CD14-positive monocyte (primary cell): ENCODE data around the gene THRB. TPM values are rescaled to one million over a fixed set of nuclear protein-coding genes. Genes with fewer than 3 reads are reported as not detected.
A peak's percentile ranks its signal among the peaks of the same experiment; 100 is the strongest.

Experiments used
- DNase-seq, 3 donors: peaks; one replicate each; pipeline ENCODE4 v3.0.0-alpha.2; 2011 to 2022
- H2AFZ ChIP-seq: 2 replicates; pipeline ENCODE4 v1.6.0; 2012; ENCODE audit warnings: mild to moderate bottlenecking, low read depth, low read length, inconsistent platforms; ENCODE audit not compliant: insufficient read depth, poor library complexity, severe bottlenecking
- H3K27ac ChIP-seq, 2 donors: 1 replicate in 1 of 2; 2 replicates in 1 of 2; pipeline ENCODE4 v1.5.1; 2012 to 2013; ENCODE audit warnings: low read length in 2 of 2, control low read depth in 1 of 2, inconsistent platforms in 1 of 2, low read depth in 1 of 2, mild to moderate bottlenecking in 1 of 2
- H3K27me3 ChIP-seq, 2 donors: one replicate each; pipeline versions ENCODE4 v1.6.0 to v1.6.1; 2011 to 2013; ENCODE audit warnings: low read length in 2 of 2; ENCODE audit not compliant: control insufficient read depth in 2 of 2, insufficient read depth in 2 of 2
- H3K36me3 ChIP-seq, 2 donors: replicated peaks in 1 of 2; 1 replicate in 1 of 2; 2 replicates in 1 of 2; pipeline versions ENCODE4 v1.5.1 to v1.6.1; 2012 to 2013; ENCODE audit warnings: low read length in 2 of 2, control low read depth in 1 of 2, inconsistent platforms in 1 of 2, mild to moderate bottlenecking in 1 of 2; ENCODE audit not compliant: insufficient read depth in 2 of 2, control insufficient read depth in 1 of 2
- H3K4me1 ChIP-seq, 2 donors: 1 replicate in 1 of 2; 2 replicates in 1 of 2; pipeline versions ENCODE4 v1.5.1 to v1.6.1; 2012 to 2013; ENCODE audit warnings: low read length in 2 of 2, control low read depth in 1 of 2, inconsistent platforms in 1 of 2, mild to moderate bottlenecking in 1 of 2, moderate library complexity in 1 of 2; ENCODE audit not compliant: insufficient read depth in 2 of 2, control insufficient read depth in 1 of 2
- H3K4me2 ChIP-seq: replicated peaks from 2 replicates; pipeline ENCODE3; 2012; ENCODE audit warnings: low read length, moderate library complexity, mild to moderate bottlenecking; ENCODE audit not compliant: poor library complexity, severe bottlenecking; ENCODE audit errors: extremely low read depth
- H3K4me3 ChIP-seq, 3 experiments: fragments of 200-600 bp in 1 of 3; sonication (generic) in 1 of 3; replicated peaks in 1 of 3; 1 replicate in 2 of 3; 2 replicates in 1 of 3; pipeline ENCODE4 v1.5.1; 2011 to 2013; ENCODE audit warnings: low read length in 3 of 3, mild to moderate bottlenecking in 3 of 3, control low read depth in 2 of 3, low read depth in 2 of 3, inconsistent platforms in 1 of 3, moderate library complexity in 1 of 3
- H3K79me2 ChIP-seq: 2 replicates; pipeline ENCODE4 v1.6.0; 2012; ENCODE audit warnings: mild to moderate bottlenecking, control low read depth, inconsistent platforms, low read length, moderate library complexity; ENCODE audit not compliant: insufficient read depth
- H3K9ac ChIP-seq: 2 replicates; pipeline ENCODE4 v1.6.0; 2017; ENCODE audit warnings: low read length, mild to moderate bottlenecking; ENCODE audit not compliant: insufficient read depth, poor library complexity, severe bottlenecking
- H3K9me3 ChIP-seq, 2 donors: replicated peaks in 1 of 2; 1 replicate in 1 of 2; 2 replicates in 1 of 2; pipeline versions ENCODE4 v1.5.1 to v1.6.1; 2012 to 2013; ENCODE audit warnings: low read length in 2 of 2, control low read depth in 1 of 2; ENCODE audit not compliant: control insufficient read depth in 1 of 2, insufficient read depth in 1 of 2
- H4K20me1 ChIP-seq: 2 replicates; pipeline ENCODE4 v1.6.0; 2012; ENCODE audit warnings: mild to moderate bottlenecking, low read length, control low read depth, moderate library complexity; ENCODE audit not compliant: insufficient read depth
- H3K27ac Mint-ChIP-seq, 7 donors: one replicate each; pipeline ENCODE4 v1.8.0; 2020; ENCODE audit warnings: mild to moderate bottlenecking in 7 of 7, mixed read lengths in 7 of 7, moderate library complexity in 6 of 7, inconsistent platforms in 2 of 7
- H3K27me3 Mint-ChIP-seq, 3 donors: one replicate each; pipeline ENCODE4 v1.8.0; 2021 to 2022; ENCODE audit warnings: low read depth in 3 of 3, mild to moderate bottlenecking in 3 of 3, mixed read lengths in 3 of 3, moderate library complexity in 3 of 3, inconsistent platforms in 1 of 3
- H3K36me3 Mint-ChIP-seq, 2 donors: one replicate each; pipeline ENCODE4 v1.8.0; 2020; ENCODE audit warnings: mixed read lengths in 2 of 2, inconsistent platforms in 1 of 2, mild to moderate bottlenecking in 1 of 2
- H3K4me1 Mint-ChIP-seq: one replicate; pipeline ENCODE4 v1.8.0; 2020; ENCODE audit warnings: mild to moderate bottlenecking, mixed read lengths
- H3K4me3 Mint-ChIP-seq, 2 donors: one replicate each; pipeline ENCODE4 v1.8.0; 2020; ENCODE audit warnings: mild to moderate bottlenecking in 2 of 2, mixed read lengths in 2 of 2, moderate library complexity in 1 of 2
- H3K9me3 Mint-ChIP-seq, 7 donors: one replicate each; pipeline ENCODE4 v1.8.0; 2020 to 2022; ENCODE audit warnings: mixed read lengths in 7 of 7, mild to moderate bottlenecking in 6 of 7, moderate library complexity in 6 of 7, inconsistent platforms in 2 of 7
- CTCF ChIP-seq: fragments of 200-600 bp; IDR thresholded peaks from one replicate; pipeline ENCODE4 v1.8.0; 2022; ENCODE audit warnings: antibody characterized with exemption, mild to moderate bottlenecking
- WGBS: methylation state at CpG from one replicate; pipeline ENCODE4 v1.1.5; 2013; ENCODE audit warnings: missing lambda C conversion rate; ENCODE audit not compliant: insufficient coverage; 5-methylcytosine and 5-hydroxymethylcytosine counted together
- intact Hi-C, 2 donors: fragments of 100-400 bp; cut with micrococcal nuclease; formaldehyde crosslinking; loops; one replicate each; pipeline versions ENCODE4 v1.15.0 to v1.15.1; 2023
- polyA plus RNA-seq, 3 donors: library from polyadenylated mRNA; depleted of rRNA in 1 of 3; unstranded in 2 of 3; stranded (reverse) in 1 of 3; fragments of 300-500 nt in 2 of 3; fragments of >200 nt in 1 of 3; fragmentation: Illumina TruSeq in 2 of 3; gene quantifications; 1 replicate in 2 of 3; 2 replicates in 1 of 3; pipeline ENCODE4 v1.2.3, GENCODE V29; 2012 to 2021

Gene THRB
- polyA plus RNA-seq, 3 donors: 0.05 TPM; not detected in 2

- no peak overlapping the region for H2AFZ ChIP-seq
- no peaks in the 10 kb centered on the region for H3K36me3 ChIP-seq
- Mint-ChIP-seq H3K27me3 (no peaks in the 10 kb centered on the region), H3K9me3 (peaks cover 0 to 6% (median 2%) of the 10 kb centered on the region in 7 donors), H3K27ac (no peak overlapping the region), H3K4me3 (no peak overlapping the region), H3K36me3 (no peaks in the 10 kb centered on the region), H3K4me1 (no peaks in the 10 kb centered on the region)
- intact Hi-C loops: no loop called here
- no peaks in the 10 kb centered on the region for H3K4me1 ChIP-seq
- 86% methylated on average over 1 of the region's 3 CpGs for WGBS
- no peak overlapping the region for H3K9ac ChIP-seq
- no peak for DNase-seq
- H4K20me1 ChIP-seq: no peaks in the 10 kb centered on the region
- H3K9me3 ChIP-seq: no peaks in the 10 kb centered on the region
- no peak overlapping the region for H3K4me2 ChIP-seq
- no peak overlapping the region for H3K27ac ChIP-seq
- no peak for TF ChIP-seq CTCF
- H3K79me2 ChIP-seq: no peaks in the 10 kb centered on the region
- H3K4me3 ChIP-seq: no peak overlapping the region
- H3K27me3 ChIP-seq: no peaks in the 10 kb centered on the region
Measured at GRCh38 chr3:24393316-24393715, 101.3 kb downstream of the THRB start.

DNA sequence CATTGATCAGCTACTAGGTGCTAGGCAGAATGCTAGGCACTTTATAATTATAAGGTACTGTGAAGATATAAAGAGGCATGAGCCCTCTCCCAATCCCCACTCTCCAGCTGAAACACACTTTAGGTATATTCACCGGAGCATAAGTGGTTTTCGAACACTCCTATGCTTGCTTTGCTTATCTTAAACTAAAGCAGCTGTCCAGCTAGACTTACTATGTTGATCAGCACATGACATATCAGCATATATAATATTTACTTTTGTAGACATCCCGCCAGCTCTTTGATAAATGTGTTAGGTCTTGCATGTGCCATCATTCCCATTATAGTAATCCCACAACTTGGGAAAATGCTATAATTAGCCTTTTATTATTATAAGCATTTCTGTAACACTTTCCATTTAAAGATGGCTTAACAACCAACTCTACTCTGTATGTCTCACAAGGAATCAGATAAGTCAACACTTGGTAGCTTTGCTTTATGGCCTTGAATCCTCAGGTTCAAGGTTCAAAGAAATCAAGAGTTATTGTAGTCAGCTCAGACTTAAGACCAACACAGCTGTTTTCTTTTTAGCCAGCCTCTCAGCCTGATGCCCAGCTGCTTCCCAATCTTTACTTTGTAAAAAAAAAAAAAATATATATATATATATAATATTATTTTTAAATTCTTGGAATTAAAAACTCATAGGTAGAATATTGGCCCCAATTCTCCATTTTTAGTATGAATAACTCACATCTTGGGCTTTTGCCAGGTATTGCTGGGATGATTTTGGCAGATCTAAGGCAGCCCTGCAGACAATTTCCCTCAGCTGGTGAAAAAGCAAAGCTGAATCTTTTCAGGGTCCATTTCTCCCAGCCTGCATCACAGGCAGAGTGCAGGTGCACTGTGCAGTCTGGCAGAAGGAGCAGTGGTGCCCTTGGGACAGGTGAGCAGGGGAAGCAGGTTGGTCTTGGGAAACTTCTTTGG is 104.2 kb downstream of the THRB start:
- Histone ChIP-seq H3K4me1 (no peaks in the 10 kb centered on the region), H3K4me2 (no peak overlapping the region), H3K9ac (no peak overlapping the region), H3K79me2 (no peaks in the 10 kb centered on the region), H3K27me3 (no peaks in the 10 kb centered on the region), H4K20me1 (no peaks in the 10 kb centered on the region), H3K36me3 (no peaks in the 10 kb centered on the region), H3K9me3 (no peaks in the 10 kb centered on the region), H3K27ac (no peak overlapping the region), H3K4me3 (no peak overlapping the region), H2AFZ (no peak overlapping the region)
- Mint-ChIP-seq H3K27ac (peak overlapping the region in 1 of 7 donors; percentile 38), H3K9me3 (peaks cover 0 to 2% (median 0%) of the 10 kb centered on the region in 7 donors), H3K27me3 (no peaks in the 10 kb centered on the region), H3K36me3 (no peaks in the 10 kb centered on the region), H3K4me3 (no peak overlapping the region), H3K4me1 (no peaks in the 10 kb centered on the region)
- no peak for DNase-seq
- no CpG with 5 or more reads among the region's 3 CpGs for WGBS
- intact Hi-C loops: no loop called here
- TF ChIP-seq CTCF: no peak
